ENCODE results near the gene LURAP1L. TPM values are rescaled to one million over a fixed set of nuclear protein-coding genes. Genes with fewer than 3 reads are reported as not detected.

LURAP1L gene
- polyA plus RNA-seq, 1 donor (not counting 4 experiments of a cell fraction or from before 2014, with no cell fraction given): 25.0 TPM

GRCh38 chr9:12775679-12776512 is 1.1 kb downstream of the LURAP1L start:
- dilution Hi-C loops (cut with MboI; ENCODE audit: extremely low pct_ligation_motif_present, low sequenced_read_pairs): no loop called here
- Histone ChIP-seq H3K9me3 (ENCODE audit: control insufficient read depth, low read depth, low read length) (no peaks in the 10 kb centered on the region), H3K4me3 (ENCODE audit: control insufficient read depth in 2 of 3, extremely low read depth in 1 of 3, insufficient read depth in 2 of 3, low read depth in 1 of 3, low read length in 3 of 3) (peak overlapping the region; percentile 74 to 89 (median 88)), H3K27me3 (ENCODE audit: control insufficient read depth, extremely low read depth, insufficient read depth, low read length) (no peaks in the 10 kb centered on the region), H3K9ac (ENCODE audit: control insufficient read depth, extremely low read depth, insufficient read depth, low read length) (peak overlapping the region; percentile 92), H3K9me1 (ENCODE audit: control insufficient read depth, extremely low read depth, insufficient read depth, low read length) (no peaks in the 10 kb centered on the region), H2AFZ (ENCODE audit: control insufficient read depth, low read length) (peak overlapping the region; percentile 67), H3K27ac (ENCODE audit: control insufficient read depth, insufficient read depth, low read length) (peak overlapping the region; percentile 95), H3K79me2 (ENCODE audit: control insufficient read depth, insufficient read depth, low read length) (peaks cover 14% of the 10 kb centered on the region), H3K4me2 (ENCODE audit: control insufficient read depth, extremely low read depth, insufficient read depth, low read depth, low read length) (peak overlapping the region; percentile 92), H3K36me3 (ENCODE audit: control insufficient read depth in 2 of 2, extremely low read depth in 1 of 2, insufficient read depth in 2 of 2, low read length in 2 of 2) (peaks cover 2 to 9% of the 10 kb centered on the region in 2 experiments), H4K20me1 (ENCODE audit: control insufficient read depth, extremely low read depth, insufficient read depth, low read length) (no peaks in the 10 kb centered on the region), H3K4me1 (ENCODE audit: control insufficient read depth, extremely low read depth, insufficient read depth, low read length) (peaks cover 27% of the 10 kb centered on the region)
- FAIRE-seq: peak; percentile 80
- no peak for TF ChIP-seq EZH2 (IDR thresholded peaks at IDR 0.05; ENCODE audit: low read length)
- TF ChIP-seq CTCF (optimal IDR thresholded peaks at IDR 0.05 in 1 of 3, IDR thresholded peaks at IDR 0.05 in 1 of 3, conservative IDR thresholded peaks at IDR 0.05 in 1 of 3; ENCODE audit: extremely low read depth in 1 of 3, insufficient read depth in 2 of 3, low read length in 3 of 3): peak in 2 of 3 experiments; percentile 56 to 81
- DNase-seq (ENCODE audit: low read depth, low spot score): no peak

- no peaks in the 10 kb centered on the region for H4K20me1 ChIP-seq (ENCODE audit: control insufficient read depth, extremely low read depth, insufficient read depth, low read length)
- peak overlapping the region; percentile 92 for H3K9ac ChIP-seq (ENCODE audit: control insufficient read depth, extremely low read depth, insufficient read depth, low read length)
- peaks cover 24% of the 10 kb centered on the region for H3K4me1 ChIP-seq (ENCODE audit: control insufficient read depth, extremely low read depth, insufficient read depth, low read length)
- H3K4me2 ChIP-seq (ENCODE audit: control insufficient read depth, extremely low read depth, insufficient read depth, low read depth, low read length): peak overlapping the region; percentile 92
- H3K27me3 ChIP-seq (ENCODE audit: control insufficient read depth, extremely low read depth, insufficient read depth, low read length): no peaks in the 10 kb centered on the region
- peak overlapping the region; percentile 74 to 89 (median 88) for H3K4me3 ChIP-seq (ENCODE audit: control insufficient read depth in 2 of 3, extremely low read depth in 1 of 3, insufficient read depth in 2 of 3, low read depth in 1 of 3, low read length in 3 of 3)
- no peak for FAIRE-seq
- no peaks in the 10 kb centered on the region for H3K9me1 ChIP-seq (ENCODE audit: control insufficient read depth, extremely low read depth, insufficient read depth, low read length)
- H3K36me3 ChIP-seq (ENCODE audit: control insufficient read depth in 2 of 2, extremely low read depth in 1 of 2, insufficient read depth in 2 of 2, low read length in 2 of 2): peaks cover 2 to 9% of the 10 kb centered on the region in 2 experiments
- TF ChIP-seq CTCF (optimal IDR thresholded peaks at IDR 0.05 in 1 of 3, IDR thresholded peaks at IDR 0.05 in 1 of 3, conservative IDR thresholded peaks at IDR 0.05 in 1 of 3; ENCODE audit: extremely low read depth in 1 of 3, insufficient read depth in 2 of 3, low read length in 3 of 3) (peak in 1 of 3 experiments; percentile 6), EZH2 (IDR thresholded peaks at IDR 0.05; ENCODE audit: low read length) (no peak)
- DNase-seq (ENCODE audit: low read depth, low spot score): no peak
- peak overlapping the region; percentile 67 for H2AFZ ChIP-seq (ENCODE audit: control insufficient read depth, low read length)
- peak overlapping the region; percentile 95 for H3K27ac ChIP-seq (ENCODE audit: control insufficient read depth, insufficient read depth, low read length)
- no peaks in the 10 kb centered on the region for H3K9me3 ChIP-seq (ENCODE audit: control insufficient read depth, low read depth, low read length)
- peaks cover 18% of the 10 kb centered on the region for H3K79me2 ChIP-seq (ENCODE audit: control insufficient read depth, insufficient read depth, low read length)
- dilution Hi-C loops (cut with MboI; ENCODE audit: extremely low pct_ligation_motif_present, low sequenced_read_pairs): no loop called here
Observed at GRCh38 chr9:12776513-12777055, 1.8 kb downstream of the LURAP1L start.
